GM23248 (cell line): ENCODE measurements around the gene MSH5.

Source experiments
- EZH2 ChIP-seq: fragments of 200-600 bp; sonication (generic); IDR thresholded peaks from 2 replicates; pipeline ENCODE4 v1.6.1; 2018; ENCODE audit warnings: antibody characterized with exemption, mild to moderate bottlenecking; ENCODE audit not compliant: insufficient read depth, poor library complexity, severe bottlenecking
- EZH2phosphoT487 ChIP-seq: fragments of 200-600 bp; sonication (generic); IDR thresholded peaks from 2 replicates; pipeline ENCODE4 v1.6.1; 2018; ENCODE audit warnings: antibody characterized with exemption, moderate library complexity, mild to moderate bottlenecking, low read depth; ENCODE audit not compliant: insufficient read depth

DNA sequence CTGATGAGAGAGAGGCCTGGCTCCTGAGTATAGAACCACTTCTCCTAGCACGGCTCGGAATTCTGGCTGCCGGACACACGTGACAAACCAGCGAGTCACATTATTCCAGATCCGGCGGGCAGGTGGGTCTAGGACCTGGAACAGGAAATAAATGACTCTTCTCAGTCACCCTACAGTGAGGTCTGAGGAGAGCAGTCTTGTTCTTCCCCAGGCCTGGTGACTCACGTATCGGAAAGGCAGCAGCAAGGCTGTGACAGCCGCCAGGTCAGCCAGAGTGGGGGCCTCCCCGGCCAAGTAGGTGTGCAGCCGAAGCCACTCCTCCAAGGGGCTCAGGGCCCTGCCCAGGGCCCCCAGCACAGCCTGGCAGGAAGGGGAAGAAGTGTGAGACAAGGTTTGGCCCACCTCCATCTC, 53.0 kb downstream of the MSH5 start:
- TF ChIP-seq EZH2 (no peak), EZH2phosphoT487 (no peak)
